GM18520 (cell line): ENCODE measurements around the gene GAS7.

ENCODE experiments used
- ATAC-seq: cut with Tn5 transposase; IDR thresholded peaks from one replicate; pipeline ENCODE4 v1.9.1; 2021; ENCODE audit not compliant: unreplicated experiment

GAS7 gene

GRCh38 chr17:10136258-10136981 lies 62.0 kb downstream of the GAS7 start:
- no peak for ATAC-seq

- ATAC-seq: no peak
Observed at GRCh38 chr17:10135539-10136257, 62.7 kb downstream of the GAS7 start.

- no peak for ATAC-seq
Observed at GRCh38 chr17:10130677-10131076, 67.7 kb downstream of the GAS7 start.

GRCh38 chr17:10130263-10130662 lies 68.1 kb downstream of the GAS7 start:
- ATAC-seq: no peak

- no peak for ATAC-seq
Observed at GRCh38 chr17:10127819-10128425, 70.5 kb downstream of the GAS7 start.

GRCh38 chr17:10126616-10127501 lies 71.5 kb downstream of the GAS7 start:
- no peak for ATAC-seq

- no peak for ATAC-seq
Observed at GRCh38 chr17:10126276-10126615, 72.2 kb downstream of the GAS7 start.

GRCh38 chr17:10125531-10126275 lies 72.7 kb downstream of the GAS7 start:
- no peak for ATAC-seq

GRCh38 chr17:10123093-10123492 lies 75.3 kb downstream of the GAS7 start:
- ATAC-seq: no peak

GRCh38 chr17:10121971-10122707 lies 76.3 kb downstream of the GAS7 start:
- no peak for ATAC-seq

- no peak for ATAC-seq
Observed at GRCh38 chr17:10120749-10121148, 77.7 kb downstream of the GAS7 start.

- ATAC-seq: no peak
Observed at GRCh38 chr17:10120109-10120485, 78.3 kb downstream of the GAS7 start.

- ATAC-seq: no peak
Observed at GRCh38 chr17:10119203-10120108, 79.0 kb downstream of the GAS7 start.

- ATAC-seq: no peak
Observed at GRCh38 chr17:10118788-10119130, 79.6 kb downstream of the GAS7 start.

GRCh38 chr17:10117581-10118001 lies 80.8 kb downstream of the GAS7 start:
- ATAC-seq: no peak

GRCh38 chr17:10116753-10117420 lies 81.5 kb downstream of the GAS7 start:
- no peak for ATAC-seq

- ATAC-seq: no peak
Observed at GRCh38 chr17:10116267-10116666, 82.1 kb downstream of the GAS7 start.

- no peak for ATAC-seq
Observed at GRCh38 chr17:10115536-10115932, 82.9 kb downstream of the GAS7 start.
